HepG2 (cell line): ENCODE measurements around the gene BMERB1. TPM values are rescaled to one million over a fixed set of nuclear protein-coding genes. Genes with fewer than 3 reads are reported as not detected.

Experiments used
- AGO2 ChIP-seq: fragments of 200-400 bp; formaldehyde crosslinking; optimal IDR thresholded peaks from 2 replicates; pipeline ENCODE3; 2017; ENCODE audit warnings: mild to moderate bottlenecking, low read depth, low read length, moderate library complexity
- GLI4 ChIP-seq: sonication (generic); formaldehyde crosslinking; IDR thresholded peaks from 2 replicates; pipeline ENCODE4 v1.5.1; 2020; ENCODE audit warnings: missing genetic modification reagents, mild to moderate bottlenecking, moderate library complexity, borderline replicate concordance
- HOXD1 ChIP-seq: sonication (generic); formaldehyde crosslinking; IDR thresholded peaks from 2 replicates; pipeline ENCODE4 v1.5.0; 2020; ENCODE audit warnings: missing genetic modification reagents
- KDM3A ChIP-seq: IDR thresholded peaks from 2 replicates; pipeline ENCODE4 v1.6.1; 2018; ENCODE audit warnings: low read depth, missing compliant biosample characterization
- KDM6A ChIP-seq: IDR thresholded peaks from 2 replicates; pipeline ENCODE4 v1.6.1; 2016; ENCODE audit warnings: low read depth
- KLF13 ChIP-seq: sonication (generic); formaldehyde crosslinking; IDR thresholded peaks from 2 replicates; pipeline ENCODE4 v1.4.0; 2020; ENCODE audit warnings: mild to moderate bottlenecking, missing genetic modification reagents
- MIER3 ChIP-seq: IDR thresholded peaks from 2 replicates; pipeline ENCODE4 v1.6.1; 2016; ENCODE audit warnings: missing compliant biosample characterization, borderline replicate concordance
- PCBP2 ChIP-seq: fragments of 200-400 bp; formaldehyde crosslinking; optimal IDR thresholded peaks from 2 replicates; pipeline ENCODE3; 2018; ENCODE audit warnings: low read length, low read depth; ENCODE audit not compliant: poor library complexity, severe bottlenecking
- SNAPC2 ChIP-seq: sonication (generic); formaldehyde crosslinking; IDR thresholded peaks from 2 replicates; pipeline ENCODE4 v1.8.1; 2022; ENCODE audit warnings: mild to moderate bottlenecking, missing genetic modification reagents
- U2AF2 ChIP-seq: fragments of 200-400 bp; formaldehyde crosslinking; IDR thresholded peaks from 2 replicates; pipeline ENCODE4 v1.6.1; 2017; ENCODE audit warnings: low read depth, mild to moderate bottlenecking, low read length
- ZFP82 ChIP-seq: sonication (generic); formaldehyde crosslinking; IDR thresholded peaks from 2 replicates; pipeline ENCODE4 v1.5.1; 2020; ENCODE audit warnings: mild to moderate bottlenecking, missing genetic modification reagents, borderline replicate concordance
- ZNF12 ChIP-seq: sonication (generic); formaldehyde crosslinking; IDR thresholded peaks from 2 replicates; pipeline ENCODE4 v1.5.0; 2020; ENCODE audit warnings: missing genetic modification reagents
- ZNF264 ChIP-seq: sonication (generic); formaldehyde crosslinking; IDR thresholded peaks from 2 replicates; pipeline ENCODE4 v1.4.0; 2020; ENCODE audit warnings: missing genetic modification reagents
- ZNF354B ChIP-seq: sonication (generic); formaldehyde crosslinking; IDR thresholded peaks from 2 replicates; pipeline ENCODE4 v1.8.0; 2022; ENCODE audit warnings: mild to moderate bottlenecking, missing genetic modification reagents
- ZNF382 ChIP-seq: sonication (generic); formaldehyde crosslinking; IDR thresholded peaks from 2 replicates; pipeline ENCODE4 v1.5.0; 2020; ENCODE audit warnings: missing genetic modification reagents, mild to moderate bottlenecking, borderline replicate concordance
- polyA plus RNA-seq, 8 experiments: library from polyadenylated mRNA; depleted of rRNA in 3 of 8; stranded (reverse) in 7 of 8; unstranded in 1 of 8; fragments of >200 nt; fragmentation: Illumina TruSeq in 4 of 8; extraction: Trizol in 4 of 8; gene quantifications; 2 replicates each; pipeline versions ENCODE4 v1.2.1 to v1.2.3, GENCODE V29; 2011 to 2016; ENCODE audit warnings: low read depth in 4 of 8, missing spikeins in 1 of 8, mixed read lengths in 1 of 8; ENCODE audit not compliant: insufficient read depth in 1 of 8
- total RNA-seq, 5 experiments: library from RNA; depleted of rRNA; stranded (reverse); fragments of >200 nt; fragmentation: Illumina TruSeq; extraction: Trizol; gene quantifications; 2 replicates each; pipeline ENCODE4 v1.2.3, GENCODE V29; 2016; ENCODE audit warnings: low read depth in 1 of 5
- TF ChIP-seq, protein P1 (sequence below): sonication (generic); formaldehyde crosslinking; IDR thresholded peaks from 2 replicates; pipeline ENCODE4 v1.8.1; 2023; ENCODE audit warnings: mild to moderate bottlenecking, missing genetic modification reagents, borderline replicate concordance
- TF ChIP-seq, protein P2 (sequence below): IDR thresholded peaks from 2 replicates; pipeline ENCODE4 v1.6.1; 2016; ENCODE audit warnings: low read depth, borderline replicate concordance
- TF ChIP-seq, protein P3 (sequence below): sonication (generic); formaldehyde crosslinking; IDR thresholded peaks from 2 replicates; pipeline ENCODE4 v1.4.0; 2020; ENCODE audit warnings: mild to moderate bottlenecking, missing genetic modification reagents, borderline replicate concordance
- TF ChIP-seq, protein P4 (sequence below): sonication (generic); formaldehyde crosslinking; IDR thresholded peaks from 2 replicates; pipeline ENCODE4 v1.5.1; 2020; ENCODE audit warnings: missing genetic modification reagents, mild to moderate bottlenecking, borderline replicate concordance

Gene BMERB1
- total and polyA plus RNA-seq, 2 of the 13 experiments (the other 11 are each of a cell fraction or from before 2014, with no cell fraction given), result 1.4 TPM

DNA sequence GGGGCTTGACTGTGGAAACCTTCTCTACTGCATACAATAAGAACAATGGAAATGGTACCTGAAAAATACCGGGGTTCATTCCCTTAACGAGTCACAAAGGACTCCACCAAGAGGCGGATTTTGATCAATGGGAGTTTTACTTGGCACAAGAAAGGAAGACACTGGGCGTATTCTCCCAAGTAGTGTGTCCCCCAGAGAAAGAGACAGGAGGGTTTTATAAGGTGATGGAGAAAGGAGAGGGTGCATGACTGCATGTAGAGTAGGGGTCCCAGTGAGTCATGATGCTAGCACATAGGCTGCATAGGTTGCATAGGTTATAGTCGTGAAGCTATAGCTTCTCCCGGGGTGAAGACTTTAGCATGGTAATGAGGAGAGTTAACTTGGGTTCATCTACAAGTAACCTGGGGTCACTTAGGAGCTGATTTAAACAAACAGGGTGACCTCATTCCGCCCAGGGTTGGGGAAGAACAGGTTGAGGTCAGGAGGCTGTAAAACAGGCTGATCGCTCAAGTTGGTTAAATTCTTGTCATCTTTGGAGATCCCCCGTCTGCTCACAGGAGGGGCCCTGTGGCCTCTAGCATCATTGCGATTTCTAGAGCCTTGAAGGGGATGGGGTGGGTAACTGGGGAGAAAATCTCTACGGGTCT, 37.3 kb upstream of the BMERB1 start (continued):
- no peak for TF ChIP-seq ZNF382 (CRISPR knock-in tag)
- no peak for TF ChIP-seq KDM3A (CRISPR knock-in tag)
- TF ChIP-seq GLI4 (CRISPR knock-in tag), result 0 out of 2 replicates have a peak, but pooled peaks have one; percentile 4
- no peak for TF ChIP-seq MIER3 (CRISPR knock-in tag)
- no peak for TF ChIP-seq KDM6A (CRISPR knock-in tag)
- no peak for TF ChIP-seq ZNF12 (CRISPR knock-in tag)
- TF ChIP-seq, protein P1, sequence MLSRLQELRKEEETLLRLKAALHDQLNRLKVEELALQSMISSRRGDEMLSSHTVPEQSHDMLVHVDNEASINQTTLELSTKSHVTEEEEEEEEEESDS (CRISPR knock-in tag), result no peak; the same call in 1 of the 2 replicates
- no peak for TF ChIP-seq ZNF264 (CRISPR knock-in tag)
- TF ChIP-seq AGO2, result no peak
- no peak for TF ChIP-seq SNAPC2 (CRISPR knock-in tag)
- TF ChIP-seq KLF13, result no peak
- TF ChIP-seq, protein P2, sequence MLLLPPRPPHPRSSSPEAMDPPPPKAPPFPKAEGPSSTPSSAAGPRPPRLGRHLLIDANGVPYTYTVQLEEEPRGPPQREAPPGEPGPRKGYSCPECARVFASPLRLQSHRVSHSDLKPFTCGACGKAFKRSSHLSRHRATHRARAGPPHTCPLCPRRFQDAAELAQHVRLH (CRISPR knock-in tag), result no peak
- TF ChIP-seq, protein P3, sequence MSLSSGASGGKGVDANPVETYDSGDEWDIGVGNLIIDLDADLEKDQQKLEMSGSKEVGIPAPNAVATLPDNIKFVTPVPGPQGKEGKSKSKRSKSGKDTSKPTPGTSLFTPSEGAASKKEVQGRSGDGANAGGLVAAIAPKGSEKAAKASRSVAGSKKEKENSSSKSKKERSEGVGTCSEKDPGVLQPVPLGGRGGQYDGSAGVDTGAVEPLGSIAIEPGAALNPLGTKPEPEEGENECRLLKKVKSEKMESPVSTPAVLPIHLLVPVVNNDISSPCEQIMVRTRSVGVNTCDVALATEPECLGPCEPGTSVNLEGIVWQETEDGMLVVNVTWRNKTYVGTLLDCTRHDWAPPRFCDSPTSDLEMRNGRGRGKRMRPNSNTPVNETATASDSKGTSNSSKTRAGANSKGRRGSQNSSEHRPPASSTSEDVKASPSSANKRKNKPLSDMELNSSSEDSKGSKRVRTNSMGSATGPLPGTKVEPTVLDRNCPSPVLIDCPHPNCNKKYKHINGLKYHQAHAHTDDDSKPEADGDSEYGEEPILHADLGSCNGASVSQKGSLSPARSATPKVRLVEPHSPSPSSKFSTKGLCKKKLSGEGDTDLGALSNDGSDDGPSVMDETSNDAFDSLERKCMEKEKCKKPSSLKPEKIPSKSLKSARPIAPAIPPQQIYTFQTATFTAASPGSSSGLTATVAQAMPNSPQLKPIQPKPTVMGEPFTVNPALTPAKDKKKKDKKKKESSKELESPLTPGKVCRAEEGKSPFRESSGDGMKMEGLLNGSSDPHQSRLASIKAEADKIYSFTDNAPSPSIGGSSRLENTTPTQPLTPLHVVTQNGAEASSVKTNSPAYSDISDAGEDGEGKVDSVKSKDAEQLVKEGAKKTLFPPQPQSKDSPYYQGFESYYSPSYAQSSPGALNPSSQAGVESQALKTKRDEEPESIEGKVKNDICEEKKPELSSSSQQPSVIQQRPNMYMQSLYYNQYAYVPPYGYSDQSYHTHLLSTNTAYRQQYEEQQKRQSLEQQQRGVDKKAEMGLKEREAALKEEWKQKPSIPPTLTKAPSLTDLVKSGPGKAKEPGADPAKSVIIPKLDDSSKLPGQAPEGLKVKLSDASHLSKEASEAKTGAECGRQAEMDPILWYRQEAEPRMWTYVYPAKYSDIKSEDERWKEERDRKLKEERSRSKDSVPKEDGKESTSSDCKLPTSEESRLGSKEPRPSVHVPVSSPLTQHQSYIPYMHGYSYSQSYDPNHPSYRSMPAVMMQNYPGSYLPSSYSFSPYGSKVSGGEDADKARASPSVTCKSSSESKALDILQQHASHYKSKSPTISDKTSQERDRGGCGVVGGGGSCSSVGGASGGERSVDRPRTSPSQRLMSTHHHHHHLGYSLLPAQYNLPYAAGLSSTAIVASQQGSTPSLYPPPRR (CRISPR knock-in tag), result no peak
- no peak for TF ChIP-seq HOXD1
- no peak for TF ChIP-seq PCBP2
- no peak for TF ChIP-seq U2AF2
- no peak for TF ChIP-seq ZNF354B
- TF ChIP-seq ZFP82 (CRISPR knock-in tag), result no peak
- TF ChIP-seq, protein P4, sequence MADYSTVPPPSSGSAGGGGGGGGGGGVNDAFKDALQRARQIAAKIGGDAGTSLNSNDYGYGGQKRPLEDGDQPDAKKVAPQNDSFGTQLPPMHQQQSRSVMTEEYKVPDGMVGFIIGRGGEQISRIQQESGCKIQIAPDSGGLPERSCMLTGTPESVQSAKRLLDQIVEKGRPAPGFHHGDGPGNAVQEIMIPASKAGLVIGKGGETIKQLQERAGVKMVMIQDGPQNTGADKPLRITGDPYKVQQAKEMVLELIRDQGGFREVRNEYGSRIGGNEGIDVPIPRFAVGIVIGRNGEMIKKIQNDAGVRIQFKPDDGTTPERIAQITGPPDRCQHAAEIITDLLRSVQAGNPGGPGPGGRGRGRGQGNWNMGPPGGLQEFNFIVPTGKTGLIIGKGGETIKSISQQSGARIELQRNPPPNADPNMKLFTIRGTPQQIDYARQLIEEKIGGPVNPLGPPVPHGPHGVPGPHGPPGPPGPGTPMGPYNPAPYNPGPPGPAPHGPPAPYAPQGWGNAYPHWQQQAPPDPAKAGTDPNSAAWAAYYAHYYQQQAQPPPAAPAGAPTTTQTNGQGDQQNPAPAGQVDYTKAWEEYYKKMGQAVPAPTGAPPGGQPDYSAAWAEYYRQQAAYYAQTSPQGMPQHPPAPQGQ, result no peak
